Memory B cell (primary cell): ENCODE data around the gene PAX5.
"Not testable (repeated sequence)": the region's sequence is repeated elsewhere in the genome, so short reads cannot be mapped to it uniquely, and the experiment has no call there.

Experiments
- ATAC-seq: fragments of 150-1000 bp; cut with Tn5 transposase; 2 replicates; pipeline ENCODE4 v1.10.0; 2021; ENCODE audit warnings: low read depth, mild to moderate bottlenecking, moderate library complexity
- DNase-seq, 2 donors: peaks; one replicate each; pipeline ENCODE4 v3.0.0; 2022; ENCODE audit warnings: low spot score in 2 of 2
- H3K27ac Mint-ChIP-seq: one replicate; pipeline ENCODE4 v1.8.0; 2022; ENCODE audit warnings: mild to moderate bottlenecking, moderate library complexity, mixed read lengths
- H3K27me3 Mint-ChIP-seq: one replicate; pipeline ENCODE4 v1.8.0; 2022; ENCODE audit warnings: mixed read lengths
- H3K36me3 Mint-ChIP-seq: one replicate; pipeline ENCODE4 v1.8.0; 2022; ENCODE audit warnings: mild to moderate bottlenecking, mixed read lengths
- H3K4me1 Mint-ChIP-seq: one replicate; pipeline ENCODE4 v1.8.0; 2022; ENCODE audit warnings: mixed read lengths
- H3K4me3 Mint-ChIP-seq: one replicate; pipeline ENCODE4 v1.8.0; 2022; ENCODE audit warnings: mild to moderate bottlenecking, moderate library complexity, mixed read lengths
- H3K9me3 Mint-ChIP-seq: one replicate; pipeline ENCODE4 v1.8.0; 2022; ENCODE audit warnings: mixed read lengths

The PAX5 gene

DNA sequence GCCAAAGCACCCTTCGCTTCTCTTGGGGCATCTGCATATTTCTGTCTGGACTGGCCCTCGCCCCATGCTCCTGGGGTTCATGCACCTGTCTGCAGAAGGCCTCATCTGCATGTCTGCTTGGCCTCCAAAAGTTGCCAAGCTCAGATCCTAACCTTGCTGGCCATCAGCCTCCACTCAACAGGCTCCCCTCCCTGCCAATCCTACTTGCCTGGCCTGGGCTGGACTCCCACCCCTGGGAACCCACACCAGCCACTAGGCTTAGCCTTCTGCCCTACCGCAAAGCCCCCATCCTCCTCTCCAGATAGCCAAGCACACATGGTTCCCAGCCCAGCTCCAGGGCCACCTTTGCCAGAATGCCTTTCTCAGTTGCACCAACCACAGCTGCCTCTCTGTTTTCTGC, 159.8 kb downstream of the PAX5 start:
- ATAC-seq, result no peak
- H3K27me3 Mint-ChIP-seq, result no peaks in the 10 kb centered on the region
- no peak overlapping the region for H3K4me3 Mint-ChIP-seq
- H3K4me1 Mint-ChIP-seq, result peaks cover 60% of the 10 kb centered on the region
- H3K27ac Mint-ChIP-seq, result peak overlapping the region; percentile 87
- no peaks in the 10 kb centered on the region for H3K9me3 Mint-ChIP-seq
- no peak for DNase-seq
- peaks cover 45% of the 10 kb centered on the region for H3K36me3 Mint-ChIP-seq

DNA sequence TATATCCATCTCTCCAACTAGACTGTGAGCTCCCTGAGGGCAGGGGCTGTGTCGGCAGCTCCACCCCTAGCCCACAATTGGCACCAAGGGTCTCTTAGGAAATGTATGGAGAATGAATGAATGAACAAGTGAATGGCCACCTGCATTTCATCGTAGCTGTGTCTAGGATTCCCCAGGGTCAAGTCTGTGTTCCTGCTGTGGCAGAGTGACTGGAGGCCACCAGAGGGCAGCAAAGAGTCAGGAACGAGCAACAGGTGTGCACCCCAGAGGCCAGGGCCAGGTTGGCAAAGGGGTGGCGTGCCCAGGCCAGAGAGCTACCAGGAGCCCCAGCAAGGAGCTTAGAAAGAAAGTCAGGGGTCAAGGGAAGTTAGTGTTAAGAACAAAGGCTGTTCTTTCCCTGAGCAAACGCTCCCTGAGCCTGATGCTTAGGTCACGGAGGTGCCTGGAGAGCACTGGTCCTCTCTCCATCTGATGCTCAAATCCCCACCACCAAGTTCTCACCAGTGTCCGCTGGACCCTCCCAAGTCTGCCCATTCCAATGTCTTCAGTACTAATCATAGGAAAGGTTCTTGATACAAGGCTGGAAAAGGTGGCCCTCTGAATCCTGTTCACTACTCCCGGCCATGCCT, 160.7 kb downstream of the PAX5 start:
- peak; percentile 84 for ATAC-seq
- no peaks in the 10 kb centered on the region for H3K27me3 Mint-ChIP-seq
- no peaks in the 10 kb centered on the region for H3K9me3 Mint-ChIP-seq
- H3K36me3 Mint-ChIP-seq, result peaks cover 41% of the 10 kb centered on the region
- no peak overlapping the region for H3K4me3 Mint-ChIP-seq
- peak; percentile 73 to 76 for DNase-seq
- peaks cover 55% of the 10 kb centered on the region for H3K4me1 Mint-ChIP-seq
- peak overlapping the region; percentile 87 for H3K27ac Mint-ChIP-seq

DNA sequence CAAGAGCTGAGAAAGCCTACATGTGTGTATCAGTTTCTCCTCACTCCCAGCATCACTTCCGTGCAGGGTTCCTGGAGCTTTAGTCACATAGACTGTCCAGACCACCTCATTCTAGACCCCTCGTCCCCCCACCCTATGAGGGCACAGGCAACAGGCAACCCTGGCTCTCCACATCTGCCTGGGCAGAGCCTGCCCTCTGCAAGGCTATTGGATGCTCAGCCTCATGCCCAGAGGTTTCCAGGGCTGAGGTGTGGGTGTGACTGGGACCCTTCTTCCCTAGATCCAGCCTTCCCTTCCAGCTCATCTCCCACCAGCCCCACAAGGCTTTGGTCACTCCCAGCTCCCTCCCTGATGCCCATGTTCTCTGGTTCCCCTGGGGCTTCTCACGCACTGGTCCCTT, 161.4 kb downstream of the PAX5 start:
- H3K27ac Mint-ChIP-seq, result peak overlapping the region; percentile 87
- no peaks in the 10 kb centered on the region for H3K27me3 Mint-ChIP-seq
- peaks cover 40% of the 10 kb centered on the region for H3K36me3 Mint-ChIP-seq
- H3K4me1 Mint-ChIP-seq, result peaks cover 54% of the 10 kb centered on the region
- ATAC-seq (no peak), DNase-seq (no peak)
- no peaks in the 10 kb centered on the region for H3K9me3 Mint-ChIP-seq
- H3K4me3 Mint-ChIP-seq, result no peak overlapping the region

DNA sequence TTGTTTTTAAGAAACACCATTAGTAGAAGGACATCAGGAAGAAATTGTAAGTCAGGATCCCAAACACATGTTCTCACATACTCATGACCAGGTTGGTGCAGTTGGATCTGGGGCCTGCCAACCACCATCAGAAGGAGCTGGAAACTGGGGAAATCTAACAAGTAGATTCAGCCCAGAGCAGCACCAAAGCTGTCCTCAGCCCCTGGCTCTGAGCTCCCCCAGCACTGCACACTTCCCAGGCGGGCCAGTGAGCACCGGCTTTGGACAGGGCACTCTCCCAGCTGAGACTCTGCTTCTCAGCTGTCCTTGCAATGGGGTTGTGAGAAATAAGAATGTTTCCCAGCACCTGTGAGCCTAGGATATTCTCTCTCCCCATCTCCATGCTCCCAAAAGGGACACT, 162.5 kb downstream of the PAX5 start:
- peak overlapping the region; percentile 72 for H3K27ac Mint-ChIP-seq

DNA sequence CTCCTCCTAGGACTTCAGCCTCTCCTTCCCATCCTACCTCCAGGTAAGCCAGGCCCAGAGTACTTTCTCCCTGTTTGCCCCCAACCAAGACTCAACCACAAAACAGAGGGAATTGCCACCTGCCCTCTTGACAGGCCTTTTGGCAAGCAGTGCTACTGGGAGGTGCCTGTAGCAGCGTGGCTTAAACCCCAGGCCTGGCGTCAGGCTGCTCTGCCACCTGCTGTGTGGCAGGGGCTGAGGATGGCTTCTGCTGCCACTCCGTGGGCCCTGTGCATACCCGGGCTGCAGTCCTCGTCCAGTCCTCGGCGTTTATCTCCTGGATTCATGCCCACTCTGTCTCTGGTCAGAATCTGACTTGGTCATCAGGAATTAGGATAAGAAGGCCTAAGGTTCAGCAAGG, 163.1 kb downstream of the PAX5 start:
- H3K9me3 Mint-ChIP-seq, result no peaks in the 10 kb centered on the region
- H3K27me3 Mint-ChIP-seq, result no peaks in the 10 kb centered on the region
- ATAC-seq (no peak), DNase-seq (no peak)
- H3K4me3 Mint-ChIP-seq, result no peak overlapping the region
- peak overlapping the region; percentile 72 for H3K27ac Mint-ChIP-seq
- H3K36me3 Mint-ChIP-seq, result peaks cover 37% of the 10 kb centered on the region
- H3K4me1 Mint-ChIP-seq, result peaks cover 52% of the 10 kb centered on the region

More for the DNA sequence above, 162.5 kb downstream of the PAX5 start:
- DNase-seq (no peak), ATAC-seq (no peak)
- no peak overlapping the region for H3K4me3 Mint-ChIP-seq
- peaks cover 53% of the 10 kb centered on the region for H3K4me1 Mint-ChIP-seq
- no peaks in the 10 kb centered on the region for H3K27me3 Mint-ChIP-seq
- H3K36me3 Mint-ChIP-seq, result peaks cover 39% of the 10 kb centered on the region
- H3K9me3 Mint-ChIP-seq, result no peaks in the 10 kb centered on the region

DNA sequence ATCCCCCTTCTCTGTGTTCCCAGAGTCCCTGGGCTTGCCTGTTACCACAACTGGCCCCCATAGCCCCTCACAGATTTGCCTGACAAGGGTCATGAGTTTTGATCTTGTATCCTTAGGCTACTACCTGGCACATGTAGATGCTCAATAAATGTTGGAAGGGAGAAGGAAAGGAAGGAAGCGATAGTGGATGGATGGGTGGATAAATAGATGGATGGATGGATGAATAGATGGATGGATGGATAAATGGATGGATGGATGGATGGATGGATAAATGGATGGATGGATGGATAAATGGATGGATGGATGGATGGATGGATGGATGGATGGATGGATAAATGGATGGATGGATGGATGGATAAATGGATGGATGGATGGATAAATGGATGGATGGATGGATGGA, 164.5 kb downstream of the PAX5 start:
- peaks cover 55% of the 10 kb centered on the region for H3K4me1 Mint-ChIP-seq
- ATAC-seq, DNase-seq, H3K9me3 Mint-ChIP-seq, H3K27me3 Mint-ChIP-seq: not testable (repeated sequence)
- peaks cover 32% of the 10 kb centered on the region for H3K36me3 Mint-ChIP-seq
- H3K27ac Mint-ChIP-seq, result peak overlapping the region; percentile 93
- peak overlapping the region; percentile 8 for H3K4me3 Mint-ChIP-seq

DNA sequence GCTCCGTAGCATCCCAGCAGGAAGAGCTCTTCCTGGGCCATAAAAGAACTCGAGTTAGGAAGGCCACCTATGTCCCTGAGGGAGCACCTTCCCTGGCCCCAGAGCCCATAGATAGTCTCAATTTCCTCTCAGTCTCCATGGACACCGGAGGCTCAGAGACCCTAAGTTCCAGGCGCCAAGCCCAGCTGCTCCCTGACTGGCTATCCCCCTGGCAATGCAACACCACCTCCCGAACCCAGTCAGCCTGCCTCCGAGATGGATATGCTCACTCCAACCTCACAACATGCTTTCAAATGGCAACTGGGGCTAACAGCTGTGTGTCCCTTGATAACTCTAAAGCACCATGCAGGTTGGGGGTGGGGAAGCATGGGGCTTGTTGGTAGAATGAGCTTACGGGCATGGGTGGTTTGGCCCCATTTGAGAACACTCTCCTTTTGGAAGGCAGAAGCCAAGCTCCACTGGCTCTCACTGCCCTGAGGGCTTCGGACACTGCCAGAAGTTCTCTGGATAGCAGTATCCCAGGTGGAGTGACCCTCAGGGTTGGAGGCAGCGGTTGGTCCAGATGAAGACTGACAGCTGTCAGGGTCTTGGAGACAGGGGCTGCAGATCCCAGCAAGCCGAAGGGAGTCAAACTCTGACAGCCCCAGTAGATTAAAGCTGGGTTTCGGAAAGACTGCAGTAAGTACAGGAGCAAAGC, 165.3 kb downstream of the PAX5 start:
- Mint-ChIP-seq H3K36me3 (peaks cover 32% of the 10 kb centered on the region), H3K9me3 (no peaks in the 10 kb centered on the region), H3K27me3 (no peaks in the 10 kb centered on the region), H3K4me1 (peaks cover 48% of the 10 kb centered on the region), H3K4me3 (no peak overlapping the region), H3K27ac (peak overlapping the region; percentile 93)
- DNase-seq (no peak), ATAC-seq (no peak)

DNA sequence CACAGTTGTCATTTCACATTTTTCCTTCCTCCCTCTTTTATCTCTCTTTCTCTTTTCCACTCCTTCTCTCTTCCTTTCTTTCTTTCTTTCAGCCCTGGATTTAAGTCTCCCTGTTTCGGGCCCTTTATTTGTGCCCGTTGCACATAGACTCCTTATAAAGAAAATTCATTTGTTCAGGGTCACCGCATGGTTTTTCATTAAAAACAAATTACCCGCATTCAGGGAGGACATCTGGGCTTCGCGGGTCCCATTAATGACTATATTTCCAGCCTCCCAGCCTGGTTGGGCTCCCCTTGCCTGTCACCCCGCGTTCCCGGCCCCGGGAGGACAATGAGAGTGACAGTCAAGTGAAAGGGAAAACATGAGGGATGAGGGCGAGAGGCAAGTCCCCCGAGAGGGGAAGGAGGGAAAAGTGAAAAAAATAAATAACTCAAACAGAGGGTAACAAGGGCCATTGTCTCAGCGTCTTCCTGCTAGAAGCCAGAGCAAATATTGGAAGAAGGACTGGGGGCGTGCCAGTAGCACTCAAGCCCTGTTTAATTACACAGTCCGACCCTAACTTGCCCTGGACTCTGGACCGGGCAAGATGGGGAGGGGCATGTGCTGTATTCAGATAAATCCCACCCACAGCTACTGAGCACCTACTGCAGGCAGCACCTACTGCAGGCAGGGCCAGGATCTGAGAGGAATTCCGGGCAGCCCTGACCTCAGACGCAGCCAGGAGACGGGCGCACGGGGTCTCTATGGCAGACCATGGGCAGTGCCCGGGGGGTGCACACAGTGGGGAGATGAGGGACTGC, 166.2 kb downstream of the PAX5 start:
- Mint-ChIP-seq H3K9me3 (no peaks in the 10 kb centered on the region), H3K36me3 (peaks cover 27% of the 10 kb centered on the region), H3K4me3 (peak overlapping the region; percentile 30), H3K27me3 (no peaks in the 10 kb centered on the region), H3K4me1 (peaks cover 40% of the 10 kb centered on the region), H3K27ac (peak overlapping the region; percentile 88)
- DNase-seq, result no peak
- ATAC-seq, result no peak

DNA sequence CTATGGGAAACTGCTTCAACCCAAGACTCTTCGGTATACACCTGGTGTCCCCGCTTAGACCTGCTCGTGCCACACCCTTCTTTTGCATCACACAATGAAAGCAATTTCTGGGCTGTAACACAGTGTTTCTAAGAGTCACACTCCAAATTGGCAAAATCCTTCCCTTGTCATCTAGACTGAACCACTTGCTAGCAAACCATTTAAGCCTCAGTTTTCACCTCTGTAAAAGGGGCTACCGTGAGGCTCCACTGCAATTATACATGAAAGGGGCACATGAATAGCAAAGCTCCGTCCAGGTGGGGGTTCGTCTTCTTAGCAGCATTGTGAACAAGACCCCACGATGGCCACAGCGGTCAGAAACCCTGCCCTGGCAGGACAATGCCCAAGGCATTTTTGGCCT, 166.8 kb downstream of the PAX5 start:
- Mint-ChIP-seq H3K4me3 (no peak overlapping the region), H3K4me1 (peaks cover 40% of the 10 kb centered on the region), H3K27ac (peak overlapping the region; percentile 88), H3K27me3 (no peaks in the 10 kb centered on the region), H3K36me3 (peaks cover 27% of the 10 kb centered on the region), H3K9me3 (no peaks in the 10 kb centered on the region)
- ATAC-seq, result no peak
- DNase-seq, result no peak

DNA sequence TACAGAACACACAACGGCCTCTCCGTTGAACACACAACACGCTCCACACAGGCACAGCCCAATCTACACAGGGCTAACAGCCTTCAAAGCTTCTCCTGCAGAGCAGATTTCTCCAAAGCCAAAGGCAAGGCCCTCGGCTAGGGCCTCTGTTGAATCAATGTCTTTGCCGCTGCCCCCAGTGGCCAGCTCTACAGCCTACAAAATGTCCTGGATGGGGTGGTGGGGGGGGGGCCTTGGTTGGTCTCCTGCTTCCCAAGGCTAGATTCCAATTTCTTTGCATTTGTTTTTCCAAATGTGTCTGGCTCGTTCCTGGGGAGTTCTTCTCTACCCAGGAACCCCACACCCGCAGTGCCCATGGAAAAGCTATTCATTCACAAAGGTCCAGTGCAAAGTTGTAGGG, 167.2 kb downstream of the PAX5 start:
- Mint-ChIP-seq H3K4me1 (peaks cover 44% of the 10 kb centered on the region), H3K36me3 (peaks cover 31% of the 10 kb centered on the region), H3K27ac (peak overlapping the region; percentile 88), H3K4me3 (no peak overlapping the region), H3K9me3 (no peaks in the 10 kb centered on the region), H3K27me3 (no peaks in the 10 kb centered on the region)
- ATAC-seq (no peak), DNase-seq (no peak)

DNA sequence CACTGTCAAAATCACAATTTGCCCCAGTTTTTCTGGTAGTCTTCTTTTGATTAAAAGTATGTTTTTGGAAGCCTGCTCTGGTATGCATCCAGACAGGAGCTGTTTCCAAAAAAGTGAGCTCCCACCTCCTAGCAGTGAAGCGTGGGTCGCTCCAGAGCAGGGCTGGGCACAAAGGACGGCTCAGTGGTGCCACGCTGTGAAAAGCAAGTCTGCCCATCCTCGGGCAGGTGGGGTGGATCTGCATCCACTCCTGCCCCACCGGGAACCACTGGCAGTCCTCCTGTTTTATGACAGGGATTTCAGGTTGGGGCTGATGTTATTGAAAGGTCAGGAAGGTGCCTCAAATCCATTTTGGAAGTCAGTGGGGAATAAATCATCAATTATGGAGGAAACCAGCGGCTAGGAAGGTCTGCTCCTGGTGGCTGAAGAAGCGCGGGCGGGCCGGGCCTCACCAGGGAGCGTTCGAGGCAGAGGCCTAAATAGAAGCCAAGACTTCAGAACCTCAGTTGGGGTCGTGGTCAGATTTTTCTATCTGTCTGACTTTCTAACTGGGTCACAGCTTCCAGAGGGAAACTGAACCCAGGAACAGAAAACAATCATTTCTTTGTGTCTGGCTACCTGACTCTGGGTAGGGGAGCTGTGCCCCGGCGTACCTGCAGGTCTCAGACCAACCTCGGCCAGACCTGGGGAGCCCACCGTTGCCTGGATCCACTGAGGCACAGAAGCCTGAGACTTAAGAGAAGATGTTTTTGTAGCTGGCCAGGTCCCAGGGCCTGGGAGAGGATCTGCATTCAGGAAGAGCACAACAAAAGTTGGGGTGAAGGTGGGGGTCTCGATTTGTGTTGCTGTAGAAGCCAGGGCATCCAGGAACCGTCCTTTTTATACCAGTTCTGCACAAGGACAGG, 168.1 kb downstream of the PAX5 start:
- H3K27ac Mint-ChIP-seq, result peak overlapping the region; percentile 88
- ATAC-seq (no peak), DNase-seq (no peak)
- H3K27me3 Mint-ChIP-seq, result no peaks in the 10 kb centered on the region
- no peak overlapping the region for H3K4me3 Mint-ChIP-seq
- H3K36me3 Mint-ChIP-seq, result peaks cover 33% of the 10 kb centered on the region
- no peaks in the 10 kb centered on the region for H3K9me3 Mint-ChIP-seq
- peaks cover 50% of the 10 kb centered on the region for H3K4me1 Mint-ChIP-seq

DNA sequence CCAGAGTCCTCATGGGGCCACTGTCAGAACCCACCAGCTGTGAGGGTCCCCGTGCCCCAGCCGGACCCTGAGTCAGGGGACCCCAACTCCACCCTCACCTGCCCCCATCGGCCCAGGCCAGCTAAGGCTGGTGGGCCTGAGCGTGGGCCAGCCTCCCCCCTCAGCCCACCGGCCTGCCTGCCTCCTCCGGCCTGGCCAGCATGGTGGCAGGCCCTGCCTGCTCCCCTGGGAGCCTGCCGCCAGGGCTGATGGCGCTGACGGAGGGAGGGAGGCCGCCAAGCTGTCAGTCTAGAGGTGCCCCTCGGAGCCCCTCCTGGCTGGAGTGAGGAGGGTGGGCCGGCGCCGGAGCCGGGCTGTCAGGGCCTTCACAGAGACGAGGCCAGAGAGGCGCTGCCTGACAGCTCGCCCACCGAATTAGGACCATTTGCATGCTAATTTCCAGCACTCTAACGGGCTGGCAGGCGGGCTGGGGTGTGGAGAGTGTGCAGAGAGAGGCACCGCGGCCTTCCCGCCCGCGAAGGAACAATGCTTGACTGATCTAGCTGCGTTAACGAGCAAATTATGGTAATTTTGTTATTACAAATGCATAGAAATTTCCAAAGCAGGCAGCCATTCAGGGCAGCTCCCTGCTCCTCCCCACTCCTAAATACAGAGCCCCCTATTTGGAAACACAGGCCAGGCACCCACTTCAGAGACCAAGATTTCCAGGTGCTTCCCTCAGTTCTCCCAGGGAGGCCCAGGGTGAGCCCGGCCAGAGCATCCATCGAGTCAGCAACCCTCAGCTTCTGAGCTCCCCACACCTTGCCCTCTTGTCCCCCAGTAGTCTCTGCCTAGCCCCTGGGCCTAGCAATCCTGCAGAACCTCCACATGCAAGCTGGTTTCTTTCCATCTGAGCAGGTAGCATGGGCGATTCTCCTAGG, 169.3 kb downstream of the PAX5 start:
- H3K27ac Mint-ChIP-seq, result peak overlapping the region; percentile 88
- peak; percentile 78 for ATAC-seq
- H3K9me3 Mint-ChIP-seq, result no peaks in the 10 kb centered on the region
- H3K4me3 Mint-ChIP-seq, result peak overlapping the region; percentile 58
- peaks cover 32% of the 10 kb centered on the region for H3K36me3 Mint-ChIP-seq
- H3K4me1 Mint-ChIP-seq, result peaks cover 52% of the 10 kb centered on the region
- no peaks in the 10 kb centered on the region for H3K27me3 Mint-ChIP-seq
- no peak for DNase-seq
